ENCODE data around the gene LRRC36.

Gene LRRC36

GRCh38 chr16:67294171-67294757 is 32.4 kb upstream of the LRRC36 start:
- DNase-seq, result no peak

- no peak for DNase-seq
Observed at GRCh38 chr16:67294938-67295361, 31.7 kb upstream of the LRRC36 start.

GRCh38 chr16:67296420-67296819 is 30.2 kb upstream of the LRRC36 start:
- no peak for DNase-seq

GRCh38 chr16:67298277-67298676 is 28.3 kb upstream of the LRRC36 start:
- no peak for DNase-seq

GRCh38 chr16:67299269-67299668 is 27.3 kb upstream of the LRRC36 start:
- DNase-seq, result no peak

GRCh38 chr16:67301080-67301782 is 25.4 kb upstream of the LRRC36 start:
- no peak for DNase-seq

GRCh38 chr16:67302076-67302475 is 24.5 kb upstream of the LRRC36 start:
- no peak for DNase-seq

- no peak for DNase-seq
Observed at GRCh38 chr16:67302970-67303369, 23.6 kb upstream of the LRRC36 start.

GRCh38 chr16:67304020-67304419 is 22.6 kb upstream of the LRRC36 start:
- no peak for DNase-seq

GRCh38 chr16:67305216-67306071 is 21.2 kb upstream of the LRRC36 start:
- DNase-seq, result no peak

- DNase-seq, result no peak
Observed at GRCh38 chr16:67310561-67310960, 16.1 kb upstream of the LRRC36 start.

GRCh38 chr16:67311607-67312488 is 14.8 kb upstream of the LRRC36 start:
- peak in 1 of 2 donors; percentile 2 for DNase-seq

- no peak for DNase-seq
Observed at GRCh38 chr16:67312719-67313118, 13.9 kb upstream of the LRRC36 start.

- no peak for DNase-seq
Observed at GRCh38 chr16:67317853-67318252, 8.8 kb upstream of the LRRC36 start.

- DNase-seq, result no peak
Observed at GRCh38 chr16:67326115-67326471, 522 bp upstream of the LRRC36 start.

GRCh38 chr16:67327743-67328142 is 1.1 kb downstream of the LRRC36 start:
- no peak for DNase-seq

GRCh38 chr16:67329901-67330300 is 3.3 kb downstream of the LRRC36 start:
- no peak for DNase-seq

GRCh38 chr16:67333315-67333714 is 6.7 kb downstream of the LRRC36 start:
- no peak for DNase-seq

GRCh38 chr16:67336116-67336515 is 9.5 kb downstream of the LRRC36 start:
- DNase-seq, result no peak

- no peak for DNase-seq
Observed at GRCh38 chr16:67336648-67337047, 10.0 kb downstream of the LRRC36 start.

- DNase-seq, result no peak
Observed at GRCh38 chr16:67339453-67339852, 12.8 kb downstream of the LRRC36 start.

- DNase-seq, result no peak
Observed at GRCh38 chr16:67341250-67341649, 14.6 kb downstream of the LRRC36 start.

GRCh38 chr16:67342616-67343015 is 16.0 kb downstream of the LRRC36 start:
- DNase-seq, result no peak

Data from bone marrow (tissue), 2 donors.